ENCODE results near the gene TXNDC17.

- no peak for TF ChIP-seq MAFK (IDR thresholded peaks at IDR 0.05; ENCODE audit: low read depth, low read length)
- TF ChIP-seq CTCF (conservative IDR thresholded peaks at IDR 0.05; ENCODE audit: low read depth, low read length): no peak
- TF ChIP-seq CHD1 (IDR thresholded peaks at IDR 0.05; ENCODE audit: low read depth, low read length): no peak
- no peak for TF ChIP-seq POLR2A (IDR thresholded peaks at IDR 0.05; ENCODE audit: low read depth, low read length)
- no peak for TF ChIP-seq SMC3 (IDR thresholded peaks at IDR 0.05; ENCODE audit: low read depth, low read length)
- TF ChIP-seq RAD21 (IDR thresholded peaks at IDR 0.05; ENCODE audit: low read length): no peak
- no peak for TF ChIP-seq USF2 (IDR thresholded peaks at IDR 0.05; ENCODE audit: low read depth, low read length)
- TF ChIP-seq RCOR1 (IDR thresholded peaks at IDR 0.05; ENCODE audit: insufficient replicate concordance, low read length): no peak
- TF ChIP-seq CEBPB (IDR thresholded peaks at IDR 0.05; ENCODE audit: low read depth, low read length): no peak
- no peak for TF ChIP-seq RFX5 (IDR thresholded peaks at IDR 0.05; ENCODE audit: low read depth, low read length)
- no peak for TF ChIP-seq MXI1 (IDR thresholded peaks at IDR 0.05; ENCODE audit: borderline replicate concordance, low read depth, low read length)
- TF ChIP-seq BHLHE40 (IDR thresholded peaks at IDR 0.05; ENCODE audit: low read depth, low read length): no peak
Observed at GRCh38 chr17:6683730-6684459, 43.0 kb downstream of the TXNDC17 start.

All from IMR-90 (cell line).